ENCODE results near the gene CASP7.

CASP7 gene

DNA sequence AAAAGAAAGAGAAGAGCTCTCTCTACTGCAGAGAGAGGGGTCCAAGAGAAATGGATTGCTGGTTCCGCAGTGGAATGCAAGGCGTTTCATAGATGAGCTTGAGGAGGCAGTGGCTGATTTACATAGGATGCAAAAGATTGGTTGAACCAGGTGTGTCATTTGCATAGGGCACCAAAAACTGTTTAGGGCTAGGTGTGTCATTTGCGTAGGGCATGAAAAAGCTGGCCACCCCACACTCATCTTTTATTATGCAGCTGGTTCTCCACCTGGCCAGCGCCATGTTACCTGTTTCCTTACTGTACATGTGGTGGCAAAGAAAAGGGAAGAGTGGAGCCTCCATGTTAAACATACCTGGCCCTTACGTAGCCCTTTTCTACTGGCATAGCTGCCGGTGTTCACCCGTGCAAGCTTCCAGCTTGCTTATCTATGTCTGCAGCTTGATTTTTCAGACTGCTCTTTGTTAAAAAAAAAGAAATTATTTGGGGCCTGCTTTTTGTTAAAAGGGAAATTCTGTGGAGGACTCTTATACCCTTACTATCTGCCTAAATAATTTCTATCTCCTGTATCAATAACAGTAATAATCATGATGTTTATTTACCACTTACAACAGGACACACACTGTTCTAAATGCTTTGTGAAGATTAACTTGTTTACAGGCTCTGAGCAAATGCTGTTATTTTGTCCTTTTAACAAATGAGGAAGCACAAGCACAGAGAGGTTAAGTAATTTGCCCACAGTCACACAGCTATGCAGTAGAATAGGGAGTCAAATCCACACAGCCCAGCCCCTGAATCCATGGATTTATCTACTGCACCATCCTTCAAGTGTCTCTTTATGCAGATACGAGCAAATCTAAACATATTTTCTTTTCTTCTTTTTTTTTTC, 33.3 kb downstream of the CASP7 start:
- DNase-seq: no peak

GRCh38 chr10:113713640-113713982, 33.9 kb downstream of the CASP7 start:
- DNase-seq: no peak

DNA sequence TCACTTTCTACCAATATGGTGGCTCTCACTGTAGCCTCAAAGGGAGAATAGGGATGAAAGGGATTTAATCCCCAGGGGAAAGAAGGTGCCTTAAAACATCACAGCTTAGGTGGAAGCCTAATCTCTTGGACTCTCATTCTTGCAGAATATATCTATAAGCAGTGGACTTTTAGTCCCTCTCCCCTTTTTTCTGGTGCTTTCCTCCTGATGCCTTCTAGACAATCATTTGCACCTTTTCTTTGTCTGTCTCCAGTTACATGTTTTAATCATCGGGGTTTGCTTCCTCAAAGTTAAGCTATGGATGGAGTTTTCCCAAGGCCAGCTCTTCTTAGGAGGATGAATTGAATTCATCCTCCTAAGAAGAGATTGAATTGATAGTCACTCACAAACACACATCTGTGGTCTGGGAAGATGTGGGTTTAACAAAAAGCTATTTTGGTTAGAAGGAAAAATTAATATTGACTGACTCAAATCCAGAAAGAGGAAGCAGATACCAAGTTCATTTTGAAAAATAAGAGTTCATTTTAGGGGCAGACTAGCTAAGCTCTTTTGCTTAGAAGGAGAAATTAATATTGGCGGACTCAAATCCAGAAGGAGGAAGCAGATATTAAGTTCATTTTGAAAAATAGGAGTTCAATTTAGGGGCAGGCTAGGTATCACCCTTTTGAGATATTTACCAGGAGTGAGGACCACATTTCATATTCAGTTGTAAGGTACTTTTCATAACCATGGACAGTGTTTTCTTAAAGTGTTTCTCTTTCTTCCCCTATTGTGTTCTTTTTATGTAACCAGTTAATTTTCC, 36.6 kb downstream of the CASP7 start:
- no peak for DNase-seq

- DNase-seq: no peak
These were observed 39.5 kb downstream of the CASP7 start for GRCh38 chr10:113718969-113719822.

- no peak for DNase-seq
These were observed 40.7 kb downstream of the CASP7 start for GRCh38 chr10:113720386-113720785.

- DNase-seq: no peak
These were observed 52.6 kb downstream of the CASP7 start for GRCh38 chr10:113732160-113732881.

GRCh38 chr10:113732966-113733365, 53.3 kb downstream of the CASP7 start:
- no peak for DNase-seq

DNA sequence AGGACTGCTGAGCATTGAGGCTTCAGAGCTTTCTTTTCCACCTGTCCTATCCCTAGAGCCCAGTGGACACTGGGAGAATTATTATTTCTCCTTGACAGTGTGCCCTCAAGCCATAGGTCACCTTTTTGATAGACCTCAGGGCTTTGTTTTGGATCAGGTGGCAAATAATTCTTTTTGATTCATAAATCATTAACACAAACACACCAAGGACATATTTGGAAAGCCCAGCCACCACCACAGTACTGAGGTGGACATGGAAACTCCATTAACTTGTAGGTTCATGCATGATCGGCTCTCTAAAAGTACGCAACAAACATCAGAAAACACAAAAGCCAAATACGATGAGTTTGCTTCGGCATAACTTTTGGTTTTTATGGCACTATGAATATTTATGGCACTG, 53.9 kb downstream of the CASP7 start:
- DNase-seq: no peak

DNA sequence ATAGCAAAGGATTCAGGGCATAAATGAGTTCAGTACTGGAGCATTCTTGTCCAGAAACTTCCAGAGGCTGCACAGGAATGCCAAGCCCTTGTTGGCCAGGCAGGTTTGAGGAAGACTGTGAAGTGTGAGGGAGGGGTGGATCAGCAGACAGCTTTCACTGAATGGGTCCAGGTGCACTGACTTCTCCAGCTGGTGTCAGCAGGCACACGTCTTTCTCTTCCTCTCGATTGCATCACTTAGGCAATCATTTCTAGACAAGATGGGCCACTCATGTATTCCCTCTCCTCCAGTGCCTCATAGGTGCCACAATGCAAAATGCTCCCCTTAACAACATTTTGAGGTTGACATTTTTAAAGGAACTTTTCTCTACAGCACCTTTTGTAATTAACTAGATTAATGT, 56.2 kb downstream of the CASP7 start:
- no peak for DNase-seq

- no peak for DNase-seq
These were observed 56.9 kb downstream of the CASP7 start for GRCh38 chr10:113736576-113736975.

GRCh38 chr10:113739031-113739430, 59.3 kb downstream of the CASP7 start:
- DNase-seq: no peak

GRCh38 chr10:113739577-113739976, 59.9 kb downstream of the CASP7 start:
- no peak for DNase-seq

- DNase-seq: no peak
These were observed 61.1 kb downstream of the CASP7 start for GRCh38 chr10:113740850-113741249.

- DNase-seq: no peak
These were observed 62.8 kb downstream of the CASP7 start for GRCh38 chr10:113742466-113742865.

- no peak for DNase-seq
These were observed 63.9 kb downstream of the CASP7 start for GRCh38 chr10:113743594-113743993.

- no peak for DNase-seq
These were observed 65.7 kb downstream of the CASP7 start for GRCh38 chr10:113745374-113745773.

GRCh38 chr10:113746217-113746957, 66.7 kb downstream of the CASP7 start:
- no peak for DNase-seq

- DNase-seq: no peak
These were observed 71.5 kb downstream of the CASP7 start, which contains the start of gene PLEKHS1 for GRCh38 chr10:113751181-113751732. Gene PLEKHS1 (plus strand): TSS chr10:113751682. CDS start chr10:113755278, 3,596 bp downstream.

DNA sequence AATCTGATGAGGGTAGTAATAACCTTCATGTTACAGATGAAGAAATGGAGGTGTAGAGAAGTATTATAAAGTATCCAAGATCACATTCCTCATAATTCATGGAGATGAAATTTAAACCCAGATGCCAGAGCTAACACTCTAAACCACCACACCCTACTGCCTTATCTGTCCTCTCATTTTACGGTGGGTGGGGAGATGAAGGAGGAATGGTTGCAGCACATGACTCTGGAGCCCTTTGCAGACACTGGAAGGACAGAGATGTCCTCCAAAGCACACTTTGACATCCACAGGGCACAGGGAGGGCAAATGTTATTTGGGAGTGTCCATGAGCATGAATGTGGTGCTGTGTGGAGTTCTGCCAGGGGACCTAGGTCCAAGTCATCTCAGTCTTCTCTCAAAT, 72.8 kb downstream of the CASP7 start:
- DNase-seq: no peak

DNA sequence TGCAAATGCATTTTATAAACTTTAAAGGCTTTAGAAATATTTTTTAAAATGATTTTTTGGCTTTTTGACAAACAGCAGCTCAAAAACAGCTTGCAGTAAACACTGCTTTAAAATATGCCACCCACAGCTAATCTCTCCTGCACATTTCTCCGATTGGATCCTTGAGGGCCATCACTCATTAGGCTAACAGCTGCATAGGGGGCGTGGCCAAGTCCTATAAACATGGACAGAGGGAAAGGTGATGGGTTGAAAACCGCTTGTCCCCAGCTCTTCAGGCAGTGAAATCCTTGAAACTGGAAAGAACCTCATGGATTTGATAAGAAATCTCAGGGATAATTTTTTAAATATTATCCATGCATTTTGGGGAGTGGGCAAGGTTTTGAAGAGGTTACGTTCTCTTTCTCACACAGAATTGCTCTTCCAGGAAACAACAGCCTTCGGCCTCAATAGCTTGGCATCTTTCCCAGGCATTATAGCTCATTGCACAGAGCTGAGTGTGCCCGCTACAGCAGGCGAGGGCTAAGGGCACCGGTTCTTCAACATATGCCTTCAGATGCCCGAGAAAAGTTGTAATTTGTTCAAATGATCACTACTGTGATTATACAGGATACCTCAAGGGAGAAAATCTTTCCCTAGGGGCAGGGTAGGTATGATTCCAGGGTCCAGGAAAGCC, 73.4 kb downstream of the CASP7 start:
- no peak for DNase-seq

GRCh38 chr10:113754125-113754524, 74.4 kb downstream of the CASP7 start:
- no peak for DNase-seq

All from CD4-positive, alpha-beta T cell treated with Interleukin-1 beta for 1 hour (primary cell).